Mesenchymal stem cell (in vitro differentiated cells and primary cell): ENCODE measurements around the gene PDGFC.

ENCODE experiments used
- DNase-seq: peaks from one replicate; pipeline ENCODE4 v3.0.0-alpha.2; 2013
- H2AFZ ChIP-seq: one replicate; pipeline ENCODE4 v1.6.1; 2013; ENCODE audit warnings: low read depth, mild to moderate bottlenecking, control low read depth, inconsistent platforms, low read length, moderate library complexity
- H2AK5ac ChIP-seq: 2 replicates; pipeline ENCODE4 v1.6.1; 2013; ENCODE audit warnings: low read length, moderate library complexity, mild to moderate bottlenecking, inconsistent platforms; ENCODE audit not compliant: severe bottlenecking
- H2BK120ac ChIP-seq: one replicate; pipeline ENCODE4 v1.6.1; 2013; ENCODE audit warnings: low read depth, mild to moderate bottlenecking, inconsistent platforms, low read length, moderate library complexity
- H2BK12ac ChIP-seq, 2 experiments: one replicate each; pipeline ENCODE4 v1.6.1; 2013; ENCODE audit warnings: inconsistent platforms in 2 of 2, low read length in 2 of 2, mild to moderate bottlenecking in 2 of 2, moderate library complexity in 2 of 2, control low read depth in 1 of 2
- H2BK15ac ChIP-seq: one replicate; pipeline ENCODE4 v1.6.1; 2013; ENCODE audit warnings: mild to moderate bottlenecking, low read depth, inconsistent platforms; ENCODE audit not compliant: poor library complexity, severe bottlenecking
- H2BK5ac ChIP-seq: 2 replicates; pipeline ENCODE4 v1.6.1; 2013; ENCODE audit warnings: low read depth, mild to moderate bottlenecking, low read length, control low read depth, inconsistent platforms; ENCODE audit not compliant: poor library complexity, severe bottlenecking
- H3K14ac ChIP-seq, 2 experiments: one replicate each; pipeline ENCODE4 v1.6.1; 2013; ENCODE audit warnings: inconsistent platforms in 2 of 2, low read length in 2 of 2, control low read depth in 1 of 2, mild to moderate bottlenecking in 1 of 2, moderate library complexity in 1 of 2
- H3K18ac ChIP-seq, 2 experiments: one replicate each; pipeline ENCODE4 v1.6.1; 2013; ENCODE audit warnings: inconsistent platforms in 2 of 2, low read length in 2 of 2, control low read depth in 1 of 2, low read depth in 1 of 2, mild to moderate bottlenecking in 1 of 2
- H3K23ac ChIP-seq, 2 experiments: one replicate each; pipeline ENCODE4 v1.6.1; 2013; ENCODE audit warnings: inconsistent platforms in 2 of 2, low read length in 2 of 2, mild to moderate bottlenecking in 2 of 2, moderate library complexity in 2 of 2, control low read depth in 1 of 2
- H3K27ac ChIP-seq: 2 replicates; pipeline ENCODE4 v1.5.1; 2013; ENCODE audit warnings: mild to moderate bottlenecking, moderate library complexity, low read length, control low read depth, inconsistent platforms; ENCODE audit not compliant: poor library complexity, severe bottlenecking
- H3K27me3 ChIP-seq, 2 experiments: 2 replicates each; pipeline versions ENCODE4 v1.6.1 to v1.7.0; 2013; ENCODE audit warnings: low read length in 2 of 2, mild to moderate bottlenecking in 2 of 2, moderate library complexity in 2 of 2, control low read depth in 1 of 2, inconsistent platforms in 1 of 2; ENCODE audit not compliant: control insufficient read depth in 1 of 2, insufficient read depth in 1 of 2
- H3K36me3 ChIP-seq, 2 experiments: 2 replicates each; pipeline versions ENCODE4 v1.6.1 to v1.7.0; 2013; ENCODE audit warnings: low read length in 2 of 2, control low read depth in 1 of 2, inconsistent platforms in 1 of 2, low read depth in 1 of 2, mild to moderate bottlenecking in 1 of 2; ENCODE audit not compliant: insufficient read depth in 2 of 2, control insufficient read depth in 1 of 2
- H3K4ac ChIP-seq, 2 experiments: one replicate each; pipeline ENCODE4 v1.6.1; 2013; ENCODE audit warnings: inconsistent platforms in 2 of 2, low read length in 2 of 2, mild to moderate bottlenecking in 2 of 2, moderate library complexity in 2 of 2, control low read depth in 1 of 2, low read depth in 1 of 2
- H3K4me1 ChIP-seq: 2 replicates; pipeline ENCODE4 v1.6.1; 2013; ENCODE audit warnings: low read depth, low read length, control low read depth; ENCODE audit not compliant: control insufficient read depth, insufficient read depth
- H3K4me2 ChIP-seq: 2 replicates; pipeline ENCODE4 v1.6.1; 2013; ENCODE audit warnings: low read length, mild to moderate bottlenecking, inconsistent platforms; ENCODE audit not compliant: poor library complexity, severe bottlenecking
- H3K4me3 ChIP-seq, 2 experiments: 2 replicates each; pipeline versions ENCODE4 v1.5.1 to v1.7.0; 2013; ENCODE audit warnings: low read length in 2 of 2, mild to moderate bottlenecking in 2 of 2, control low read depth in 1 of 2, low read depth in 1 of 2; ENCODE audit not compliant: insufficient read depth in 1 of 2
- H3K79me1 ChIP-seq: replicated peaks from 2 replicates; pipeline ENCODE4 v1.6.1; 2013; ENCODE audit warnings: mild to moderate bottlenecking, control low read depth, low read length, inconsistent platforms; ENCODE audit not compliant: poor library complexity, severe bottlenecking
- H3K9ac ChIP-seq: 2 replicates; pipeline ENCODE4 v1.7.0; 2013; ENCODE audit warnings: mild to moderate bottlenecking, low read length, moderate library complexity
- H3K9me3 ChIP-seq: 2 replicates; pipeline ENCODE4 v1.7.0; 2013; ENCODE audit warnings: mild to moderate bottlenecking, low read length; ENCODE audit not compliant: control insufficient read depth
- H4K8ac ChIP-seq: one replicate; pipeline ENCODE4 v1.6.1; 2013; ENCODE audit warnings: inconsistent platforms, mild to moderate bottlenecking, low read length, moderate library complexity
- H4K91ac ChIP-seq: one replicate; pipeline ENCODE4 v1.6.1; 2013; ENCODE audit warnings: mild to moderate bottlenecking, low read length, inconsistent platforms
- WGBS: methylation state at CpG from one replicate; pipeline ENCODE4 v1.1.7; 2013; ENCODE audit warnings: mixed read lengths; 5-methylcytosine and 5-hydroxymethylcytosine counted together

Gene PDGFC

GRCh38 chr4:156953001-156953400 lies 18.6 kb downstream of the PDGFC start:
- H2BK120ac ChIP-seq, result no peak overlapping the region
- no peak overlapping the region for H3K23ac ChIP-seq
- no peak overlapping the region for H3K4me3 ChIP-seq
- DNase-seq, result no peak
- H3K27ac ChIP-seq, result no peak overlapping the region
- no peak overlapping the region for H2BK5ac ChIP-seq
- no peak overlapping the region for H3K4me2 ChIP-seq
- peaks cover 0 to 3% of the 10 kb centered on the region in 2 experiments for H3K36me3 ChIP-seq
- H4K91ac ChIP-seq, result no peak overlapping the region
- H2BK12ac ChIP-seq, result no peak overlapping the region
- H2AK5ac ChIP-seq, result no peak overlapping the region
- H2AFZ ChIP-seq, result no peak overlapping the region
- H3K27me3 ChIP-seq, result no peaks in the 10 kb centered on the region
- H3K4me1 ChIP-seq, result peaks cover 2% of the 10 kb centered on the region
- no peak overlapping the region for H3K14ac ChIP-seq
- no peak overlapping the region for H3K18ac ChIP-seq
- no peak overlapping the region for H2BK15ac ChIP-seq
- H3K79me1 ChIP-seq, result no peaks in the 10 kb centered on the region
- H3K9ac ChIP-seq, result no peak overlapping the region
- H3K4ac ChIP-seq, result no peak overlapping the region
- 55% methylated on average over 1 of the region's 1 CpG for WGBS
- H4K8ac ChIP-seq, result no peak overlapping the region
- no peaks in the 10 kb centered on the region for H3K9me3 ChIP-seq

GRCh38 chr4:156952078-156952759 lies 19.4 kb downstream of the PDGFC start:
- H3K4ac ChIP-seq, result no peak overlapping the region

GRCh38 chr4:156950948-156951347 lies 20.7 kb downstream of the PDGFC start:
- H3K4me2 ChIP-seq, result no peak overlapping the region

More at GRCh38 chr4:156952078-156952759, 19.4 kb downstream of the PDGFC start:
- no peak overlapping the region for H2BK15ac ChIP-seq
- H3K4me1 ChIP-seq, result peaks cover 2% of the 10 kb centered on the region
- H3K4me3 ChIP-seq, result peak overlapping the region in 1 of 2 experiments; percentile 21
- WGBS, result 69% methylated on average over 1 of the region's 3 CpGs
- no peaks in the 10 kb centered on the region for H3K79me1 ChIP-seq
- H2BK12ac ChIP-seq, result no peak overlapping the region
- H4K91ac ChIP-seq, result no peak overlapping the region
- H3K9me3 ChIP-seq, result no peaks in the 10 kb centered on the region
- no peak overlapping the region for H3K14ac ChIP-seq
- no peak overlapping the region for H2AK5ac ChIP-seq
- peak overlapping the region; percentile 51 for H3K27ac ChIP-seq
- H3K23ac ChIP-seq, result no peak overlapping the region
- H3K4me2 ChIP-seq, result no peak overlapping the region
- no peak overlapping the region for H2AFZ ChIP-seq
- H4K8ac ChIP-seq, result no peak overlapping the region
- no peak overlapping the region for H2BK5ac ChIP-seq
- H2BK120ac ChIP-seq, result no peak overlapping the region
- DNase-seq, result no peak
- H3K36me3 ChIP-seq, result peaks cover 0 to 3% of the 10 kb centered on the region in 2 experiments
- no peak overlapping the region for H3K18ac ChIP-seq
- H3K27me3 ChIP-seq, result no peaks in the 10 kb centered on the region
- peak overlapping the region; percentile 70 for H3K9ac ChIP-seq

GRCh38 chr4:156950090-156950489 lies 21.5 kb downstream of the PDGFC start:
- H3K4me3 ChIP-seq, result peak overlapping the region in 1 of 2 experiments; percentile 38
- no peak overlapping the region for H2BK15ac ChIP-seq
- H3K9ac ChIP-seq, result peak overlapping the region; percentile 70
- no peak overlapping the region for H2BK120ac ChIP-seq
- peak overlapping the region; percentile 90 for H2AK5ac ChIP-seq
- no peak overlapping the region for H3K14ac ChIP-seq
- DNase-seq, result no peak
- H3K36me3 ChIP-seq, result no peaks in the 10 kb centered on the region
- WGBS, result 63% methylated on average over 4 of the region's 5 CpGs
- H4K91ac ChIP-seq, result no peak overlapping the region
- H3K4ac ChIP-seq, result no peak overlapping the region
- peaks cover 2% of the 10 kb centered on the region for H3K4me1 ChIP-seq
- no peak overlapping the region for H2BK12ac ChIP-seq
- no peak overlapping the region for H2AFZ ChIP-seq
- peak overlapping the region; percentile 84 for H2BK5ac ChIP-seq
- no peaks in the 10 kb centered on the region for H3K27me3 ChIP-seq
- H3K27ac ChIP-seq, result peak overlapping the region; percentile 95
- H3K9me3 ChIP-seq, result no peaks in the 10 kb centered on the region
- H4K8ac ChIP-seq, result no peak overlapping the region
- H3K4me2 ChIP-seq, result peak overlapping the region; percentile 21
- no peaks in the 10 kb centered on the region for H3K79me1 ChIP-seq
- H3K18ac ChIP-seq, result no peak overlapping the region
- no peak overlapping the region for H3K23ac ChIP-seq

More at GRCh38 chr4:156950948-156951347, 20.7 kb downstream of the PDGFC start:
- H3K27ac ChIP-seq, result peak overlapping the region; percentile 81
- no peak overlapping the region for H3K23ac ChIP-seq
- no peak overlapping the region for H2AFZ ChIP-seq
- WGBS, result 85% methylated on average over 3 of the region's 3 CpGs
- H3K4me1 ChIP-seq, result peaks cover 2% of the 10 kb centered on the region
- H3K18ac ChIP-seq, result no peak overlapping the region
- no peaks in the 10 kb centered on the region for H3K27me3 ChIP-seq
- peak overlapping the region; percentile 70 for H3K9ac ChIP-seq
- no peak overlapping the region for H3K14ac ChIP-seq
- no peak overlapping the region for H3K4ac ChIP-seq
- no peak overlapping the region for H2BK15ac ChIP-seq
- no peak for DNase-seq
- H2BK5ac ChIP-seq, result no peak overlapping the region
- H2BK120ac ChIP-seq, result no peak overlapping the region
- H3K4me3 ChIP-seq, result no peak overlapping the region
- H3K36me3 ChIP-seq, result peaks cover 0 to 3% of the 10 kb centered on the region in 2 experiments
- H4K91ac ChIP-seq, result no peak overlapping the region
- H2AK5ac ChIP-seq, result no peak overlapping the region
- H3K79me1 ChIP-seq, result no peaks in the 10 kb centered on the region
- H3K9me3 ChIP-seq, result no peaks in the 10 kb centered on the region
- no peak overlapping the region for H2BK12ac ChIP-seq
- no peak overlapping the region for H4K8ac ChIP-seq
